Measurements from ENCODE around the gene CCDC12. TPM values are rescaled to one million over a fixed set of nuclear protein-coding genes. Genes with fewer than 3 reads are reported as not detected.

Gene CCDC12
- total RNA-seq, 1 donor from 2014 or later = 17.9 TPM

GRCh38 chr3:46943237-46944187 lies 33.0 kb downstream of the CCDC12 start:
- no peaks in the 10 kb centered on the region for H3K9me3 Mint-ChIP-seq
- H3K4me1 Mint-ChIP-seq = peaks cover 11% of the 10 kb centered on the region
- TF ChIP-seq EZH2phosphoT487 (IDR thresholded peaks at IDR 0.05) = no peak
- no peak for TF ChIP-seq EZH2 (IDR thresholded peaks at IDR 0.05)
- no peak for TF ChIP-seq CTCF (IDR thresholded peaks at IDR 0.05)
- Histone ChIP-seq H3K27me3 (no peaks in the 10 kb centered on the region), H2AFZ (replicated peaks) (no peak overlapping the region), H3K4me3 (no peak overlapping the region), H3F3A (ENCODE audit: low read depth) (no peaks in the 10 kb centered on the region), H3K36me3 (no peaks in the 10 kb centered on the region), H3K4me2 (no peak overlapping the region), H3K27ac (no peak overlapping the region), H3K9ac (no peak overlapping the region), H3K4me1 (peaks cover 5% of the 10 kb centered on the region), H3K9me3 (ENCODE audit: low read depth) (no peaks in the 10 kb centered on the region), H3K79me2 (ENCODE audit: low read depth) (peaks cover 86% of the 10 kb centered on the region), H4K20me1 (ENCODE audit: low read depth) (peaks cover 82% of the 10 kb centered on the region)
- peaks cover 11% of the 10 kb centered on the region for H3K27me3 Mint-ChIP-seq (ENCODE audit: insufficient read depth, low read depth)
- no peak overlapping the region for H3K4me3 Mint-ChIP-seq
- no peak for DNase-seq (ENCODE audit: low spot score)
- H3K27ac Mint-ChIP-seq = no peak overlapping the region
- peaks cover 30% of the 10 kb centered on the region for H3K36me3 Mint-ChIP-seq

GRCh38 chr3:46942481-46943236 lies 33.9 kb downstream of the CCDC12 start:
- DNase-seq (ENCODE audit: low spot score) = no peak
- TF ChIP-seq EZH2 (IDR thresholded peaks at IDR 0.05) = no peak
- TF ChIP-seq EZH2phosphoT487 (IDR thresholded peaks at IDR 0.05) = no peak
- no peak for TF ChIP-seq CTCF (IDR thresholded peaks at IDR 0.05)
- Mint-ChIP-seq H3K4me1 (peaks cover 8% of the 10 kb centered on the region), H3K36me3 (peaks cover 30% of the 10 kb centered on the region), H3K9me3 (no peaks in the 10 kb centered on the region), H3K4me3 (no peak overlapping the region), H3K27me3 (ENCODE audit: insufficient read depth, low read depth) (peaks cover 9% of the 10 kb centered on the region), H3K27ac (peak overlapping the region; percentile 36)
- Histone ChIP-seq H3K9ac (no peak overlapping the region), H3F3A (ENCODE audit: low read depth) (no peaks in the 10 kb centered on the region), H3K27me3 (no peaks in the 10 kb centered on the region), H3K79me2 (ENCODE audit: low read depth) (peaks cover 77% of the 10 kb centered on the region), H4K20me1 (ENCODE audit: low read depth) (peaks cover 74% of the 10 kb centered on the region), H3K36me3 (no peaks in the 10 kb centered on the region), H3K27ac (no peak overlapping the region), H3K4me3 (no peak overlapping the region), H3K4me2 (no peak overlapping the region), H3K4me1 (peaks cover 5% of the 10 kb centered on the region), H2AFZ (replicated peaks) (no peak overlapping the region), H3K9me3 (ENCODE audit: low read depth) (no peaks in the 10 kb centered on the region)

GRCh38 chr3:46942076-46942475 lies 34.5 kb downstream of the CCDC12 start:
- no peak overlapping the region for H3K27ac ChIP-seq
- H3K27ac Mint-ChIP-seq = no peak overlapping the region
- no peak for DNase-seq (ENCODE audit: low spot score)

More at GRCh38 chr3:46942076-46942475, 34.5 kb downstream of the CCDC12 start:
- Histone ChIP-seq H3K9me3 (ENCODE audit: low read depth) (no peaks in the 10 kb centered on the region), H3K4me2 (no peak overlapping the region), H3F3A (ENCODE audit: low read depth) (no peaks in the 10 kb centered on the region), H4K20me1 (ENCODE audit: low read depth) (peaks cover 72% of the 10 kb centered on the region), H2AFZ (replicated peaks) (no peak overlapping the region), H3K9ac (no peak overlapping the region), H3K27me3 (no peaks in the 10 kb centered on the region), H3K79me2 (ENCODE audit: low read depth) (peaks cover 71% of the 10 kb centered on the region), H3K36me3 (no peaks in the 10 kb centered on the region), H3K4me1 (peaks cover 5% of the 10 kb centered on the region), H3K4me3 (no peak overlapping the region)
- Mint-ChIP-seq H3K4me3 (no peak overlapping the region), H3K4me1 (peaks cover 8% of the 10 kb centered on the region), H3K36me3 (peaks cover 28% of the 10 kb centered on the region), H3K27me3 (ENCODE audit: insufficient read depth, low read depth) (peaks cover 9% of the 10 kb centered on the region), H3K9me3 (no peaks in the 10 kb centered on the region)
- TF ChIP-seq EZH2 (IDR thresholded peaks at IDR 0.05) (no peak), CTCF (IDR thresholded peaks at IDR 0.05) (no peak), EZH2phosphoT487 (IDR thresholded peaks at IDR 0.05) (no peak)
